IgD-negative memory B cell (primary cell): ENCODE results near the gene VAMP5. TPM values are rescaled to one million over a fixed set of nuclear protein-coding genes. Genes with fewer than 3 reads are reported as not detected.

Source experiments
- polyA plus RNA-seq: library from polyadenylated mRNA; unstranded; fragments of 300-500 nt; fragmentation: Illumina TruSeq; gene quantifications from one replicate; pipeline ENCODE4 v1.2.3, GENCODE V29; 2021

VAMP5 gene
- polyA plus RNA-seq, 1 donor from 2014 or later, result 43.0 TPM

Other genes with a start within 250 kb of the VAMP5 start
- 10.6 TPM for gene RETSAT, start 229.9 kb upstream of the VAMP5 start, polyA plus RNA-seq
- 16.0 TPM for gene ELMOD3, start 229.7 kb upstream of the VAMP5 start, polyA plus RNA-seq
- 542 TPM for gene CAPG, start 174.1 kb upstream of the VAMP5 start, polyA plus RNA-seq
- gene SH2D6, start 165.7 kb upstream of the VAMP5 start, polyA plus RNA-seq, result not detected
- 72.2 TPM for gene MAT2A, start 45.3 kb upstream of the VAMP5 start, polyA plus RNA-seq
- 16.1 TPM for gene GGCX, start 22.9 kb upstream of the VAMP5 start, polyA plus RNA-seq
- 240 TPM for gene VAMP8, start 6.8 kb upstream of the VAMP5 start, polyA plus RNA-seq
- 206 TPM for gene RNF181, start 11.3 kb downstream of the VAMP5 start, polyA plus RNA-seq
- gene TMEM150A, start 18.3 kb downstream of the VAMP5 start, polyA plus RNA-seq, result 13.4 TPM
- 18.3 TPM for gene C2orf68, start 27.6 kb downstream of the VAMP5 start, polyA plus RNA-seq
- gene USP39, start 31.8 kb downstream of the VAMP5 start, polyA plus RNA-seq, result 61.2 TPM
- not detected for gene SFTPB, start 83.8 kb downstream of the VAMP5 start, polyA plus RNA-seq
- gene GNLY, start 109.9 kb downstream of the VAMP5 start, polyA plus RNA-seq, result 64.8 TPM
- not detected for gene ATOH8, start 169.6 kb downstream of the VAMP5 start, polyA plus RNA-seq